HG02884 (cell line): ENCODE data around the gene SCN11A.

Source experiments
- ATAC-seq: cut with Tn5 transposase; IDR thresholded peaks from one replicate; pipeline ENCODE4 v1.9.1; 2021; ENCODE audit warnings: mild to moderate bottlenecking, moderate library complexity; ENCODE audit not compliant: unreplicated experiment

SCN11A gene

DNA sequence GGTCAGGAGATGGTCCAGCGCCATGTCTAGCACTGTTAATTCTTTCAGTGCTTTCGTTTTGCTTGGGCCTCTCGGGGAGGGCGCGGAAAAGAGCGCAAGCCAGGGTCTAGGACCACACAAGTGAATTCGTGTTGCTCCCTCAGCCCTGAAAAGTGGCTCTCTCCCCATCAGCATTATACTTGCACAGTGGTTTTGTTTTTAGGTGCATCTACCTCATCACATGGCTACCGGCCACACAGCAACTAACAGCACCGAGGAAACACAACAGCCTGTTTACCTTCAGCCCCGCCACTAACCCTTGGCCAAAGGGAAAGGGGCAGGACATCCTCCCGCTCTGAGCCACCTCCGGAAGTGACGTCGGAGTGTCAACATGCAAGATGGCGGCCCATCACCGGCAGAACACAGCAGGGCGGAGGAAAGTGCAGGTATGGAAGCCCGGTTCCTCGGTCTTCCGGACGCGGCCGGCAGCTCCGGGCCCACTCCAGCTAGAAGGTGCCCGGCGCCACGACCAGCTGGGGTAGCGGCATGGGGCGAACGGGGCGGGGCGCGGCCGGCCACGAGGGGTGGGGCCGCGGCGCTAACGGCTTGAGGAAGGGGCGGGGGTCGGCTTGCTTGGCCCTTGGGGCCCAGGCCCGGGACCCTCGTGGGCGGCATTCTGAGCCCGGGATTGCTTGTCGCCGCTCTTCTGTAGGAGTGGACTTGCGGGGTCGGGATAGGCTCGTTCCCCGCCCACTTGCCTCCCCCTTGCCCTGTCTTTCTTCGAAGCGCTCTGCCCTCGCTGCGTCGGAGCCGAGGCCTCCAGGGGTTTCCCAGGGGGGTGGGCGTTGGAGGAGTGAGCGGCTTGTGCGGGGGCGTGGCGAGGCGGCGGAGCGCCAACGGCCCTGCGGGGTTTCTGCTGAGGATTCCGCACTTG, at the start of gene SCN11A, which contains the start of gene WDR48:
SCN11A (minus strand) TSS at position 296 of the 913 bp plus-strand sequence. CDS start 101,582 bp downstream, outside the sequence.
WDR48 (plus strand) TSS at position 368 of the 913 bp plus-strand sequence; CDS start at position 378, 10 bp downstream.
- peak; percentile 98 for ATAC-seq

DNA sequence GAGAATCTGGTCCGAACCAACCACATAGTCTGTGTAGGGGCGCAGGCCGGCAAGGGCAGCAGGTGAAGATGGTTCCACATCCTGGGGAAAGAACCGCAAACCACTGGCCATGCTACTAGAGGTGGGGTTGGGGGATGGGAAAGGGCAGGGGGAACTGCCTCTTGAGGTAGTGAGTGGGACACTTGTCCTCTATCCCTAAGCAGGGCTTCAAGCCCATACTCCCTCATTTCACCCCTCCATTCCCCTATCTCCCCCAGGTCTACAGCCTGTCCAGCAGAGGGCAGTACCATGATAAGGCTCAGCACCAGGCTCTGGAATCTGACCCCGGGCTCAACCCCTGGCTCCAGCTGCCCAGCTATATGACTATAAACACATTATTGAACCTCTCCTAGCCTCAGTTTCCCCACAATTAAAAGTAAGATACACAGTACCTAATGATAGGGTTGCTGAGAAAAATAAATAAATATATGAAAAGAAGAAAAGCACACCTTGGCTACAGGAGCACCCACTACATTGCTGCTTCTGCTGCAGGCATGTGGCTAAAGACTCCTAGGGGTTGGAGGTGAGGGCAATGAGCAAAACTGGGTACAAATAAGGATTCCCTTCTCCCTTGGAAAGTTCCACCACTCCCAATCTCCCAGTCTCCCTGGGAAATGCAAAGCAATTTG, 49.4 kb upstream of the SCN11A start:
- no peak for ATAC-seq

DNA sequence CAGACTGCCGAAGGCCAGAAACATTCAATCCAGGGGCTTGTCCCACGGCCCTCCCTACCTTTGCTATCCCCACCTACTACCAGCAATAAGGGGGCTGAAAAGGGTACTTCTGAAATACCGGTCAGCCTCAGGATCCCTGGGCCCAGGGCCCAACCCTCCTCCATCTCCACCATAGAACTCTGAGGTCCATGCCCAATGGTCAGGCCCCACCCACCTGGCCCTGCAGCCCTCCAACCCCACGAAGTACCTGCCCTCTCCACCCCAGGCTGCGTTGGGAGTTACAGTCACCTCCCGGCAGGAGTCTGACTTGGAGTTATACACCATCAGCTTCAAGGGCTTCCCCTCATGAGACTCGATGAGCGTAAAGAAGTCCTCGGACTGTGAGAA, 48.7 kb upstream of the SCN11A start:
- no peak for ATAC-seq

DNA sequence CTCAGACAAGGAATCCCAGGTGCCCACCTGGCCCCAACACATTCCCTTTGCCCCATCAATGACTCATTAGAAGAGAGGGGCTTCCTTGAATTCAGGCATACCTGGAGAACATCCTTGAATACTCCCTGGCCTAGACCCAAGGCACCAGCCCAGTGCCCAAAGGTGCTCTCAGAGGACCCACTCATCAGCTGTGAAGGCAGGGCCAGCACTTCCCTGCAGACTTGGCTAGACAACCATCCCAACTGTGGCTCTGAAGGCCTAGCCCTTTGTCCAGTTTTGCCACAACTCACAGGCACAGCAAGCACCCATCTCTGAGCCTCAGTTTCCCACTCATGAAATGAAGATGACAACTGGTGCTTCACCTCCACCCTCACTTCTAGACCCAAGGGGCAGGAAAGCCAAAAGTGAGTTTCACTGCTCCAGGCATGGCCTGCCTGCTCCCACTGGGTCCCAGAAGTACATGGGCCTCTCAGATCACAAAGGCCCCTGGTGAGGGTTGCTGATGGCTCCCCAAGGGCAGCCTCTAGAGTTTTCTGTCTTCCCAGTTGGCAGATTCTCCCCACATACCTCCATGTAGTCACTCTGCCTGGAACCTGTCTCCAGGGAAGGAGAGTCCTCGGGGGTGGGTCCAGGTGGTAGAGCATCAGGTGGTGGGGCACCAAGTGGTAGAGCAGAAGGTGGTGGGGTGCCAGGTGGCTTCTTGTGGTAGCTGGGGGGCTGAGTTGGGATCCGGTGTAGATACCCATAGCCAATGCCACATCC, 48.2 kb upstream of the SCN11A start:
- no peak for ATAC-seq

DNA sequence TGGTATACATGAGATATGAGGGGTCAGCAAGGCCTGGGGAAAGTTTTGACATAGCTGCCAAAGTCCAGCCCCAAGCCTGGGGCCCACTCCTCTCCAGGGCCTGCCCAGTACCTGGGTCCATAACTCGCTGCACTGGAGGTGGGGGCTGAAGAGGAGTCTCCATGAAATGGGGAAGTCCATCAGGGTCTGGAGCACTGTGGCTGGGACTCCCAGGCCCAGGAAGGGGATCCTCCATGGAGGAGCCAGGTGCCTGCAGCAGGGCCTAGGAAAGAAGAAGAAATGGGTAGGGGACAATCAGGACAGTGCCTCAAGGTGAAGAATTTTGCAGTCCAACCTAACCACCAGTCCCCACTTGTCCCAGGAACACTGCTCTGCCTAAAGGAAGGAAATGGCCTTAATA, 47.5 kb upstream of the SCN11A start:
- ATAC-seq, result no peak

DNA sequence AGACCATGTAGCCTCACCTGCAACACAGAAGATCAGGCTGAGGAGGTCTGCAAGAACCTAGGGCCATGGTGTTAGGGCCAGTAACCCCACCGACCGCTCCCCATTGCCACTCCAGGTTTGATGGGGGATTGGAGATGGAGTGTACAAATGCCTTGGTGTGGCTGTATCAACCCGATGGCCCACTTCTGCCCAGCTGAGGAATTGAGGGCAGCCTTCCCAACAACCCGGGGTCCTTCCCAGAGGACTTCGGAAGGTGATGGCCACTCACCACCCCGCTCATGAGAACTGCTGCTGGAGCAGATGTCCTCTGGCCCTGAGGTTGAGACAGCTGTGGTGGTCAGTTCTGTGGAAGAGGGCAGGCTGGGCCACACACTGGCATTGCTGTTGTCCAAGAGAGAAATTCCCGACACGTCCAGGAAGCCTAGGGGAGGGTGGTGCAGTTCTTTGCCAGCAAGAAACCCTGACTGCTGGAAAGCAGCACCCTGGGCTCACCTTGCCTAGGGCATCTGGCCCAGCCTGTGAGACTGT, 46.8 kb upstream of the SCN11A start:
- no peak for ATAC-seq

DNA sequence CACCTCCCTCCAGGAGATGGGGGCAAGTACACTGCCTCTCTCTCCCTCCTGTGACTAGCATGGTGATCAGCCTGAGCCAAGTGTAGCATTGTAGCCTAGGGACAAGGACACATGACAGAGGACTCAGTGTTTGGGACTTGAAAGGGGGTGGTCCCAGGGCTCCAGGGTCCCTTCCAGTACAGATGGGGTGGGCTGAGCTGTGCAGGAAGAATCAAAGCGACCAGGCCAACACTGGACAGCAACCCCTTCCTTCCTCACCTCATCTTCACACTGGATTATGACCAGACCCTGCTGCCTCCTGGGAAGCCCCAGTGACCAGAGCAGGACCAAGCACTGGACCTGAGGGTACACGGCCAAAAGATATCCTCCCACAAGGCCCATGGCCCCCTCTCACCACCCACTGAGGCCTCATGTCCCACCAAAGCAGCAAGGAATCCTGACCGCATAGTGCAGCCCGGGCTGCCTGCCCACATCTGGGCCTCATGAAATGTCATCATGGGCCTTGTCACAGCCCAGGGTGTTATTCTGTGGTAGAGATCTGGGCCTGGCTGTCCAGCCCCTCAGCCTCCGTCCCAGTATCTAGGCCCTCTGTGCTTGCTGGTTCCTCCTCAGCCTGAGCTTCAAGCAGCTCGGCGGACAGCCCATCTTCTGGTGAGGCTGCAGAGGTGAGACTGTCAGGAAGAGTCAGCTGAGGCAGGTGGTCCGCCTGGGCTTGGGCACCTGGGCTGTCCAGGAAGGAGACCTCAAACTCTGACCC, 46.1 kb upstream of the SCN11A start:
- no peak for ATAC-seq

DNA sequence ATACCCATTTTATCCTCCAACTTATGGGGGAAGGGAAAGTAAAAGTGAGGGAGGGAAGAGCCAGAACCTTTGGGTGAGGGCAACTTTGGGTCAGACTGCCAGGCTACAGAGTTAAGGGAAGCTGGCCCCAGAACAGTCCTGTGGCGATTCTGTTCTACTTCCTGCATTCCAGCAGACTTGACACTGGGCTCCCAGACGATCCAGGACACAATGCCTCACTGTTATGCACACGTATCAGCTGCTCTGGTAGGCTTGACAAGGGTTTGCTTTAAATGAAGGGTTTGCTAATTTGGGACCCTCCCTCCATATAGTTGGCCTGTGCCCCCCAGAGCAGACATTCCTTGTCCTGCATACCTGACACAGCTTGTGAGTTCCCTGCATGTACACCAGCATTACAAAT, 45.0 kb upstream of the SCN11A start:
- no peak for ATAC-seq

DNA sequence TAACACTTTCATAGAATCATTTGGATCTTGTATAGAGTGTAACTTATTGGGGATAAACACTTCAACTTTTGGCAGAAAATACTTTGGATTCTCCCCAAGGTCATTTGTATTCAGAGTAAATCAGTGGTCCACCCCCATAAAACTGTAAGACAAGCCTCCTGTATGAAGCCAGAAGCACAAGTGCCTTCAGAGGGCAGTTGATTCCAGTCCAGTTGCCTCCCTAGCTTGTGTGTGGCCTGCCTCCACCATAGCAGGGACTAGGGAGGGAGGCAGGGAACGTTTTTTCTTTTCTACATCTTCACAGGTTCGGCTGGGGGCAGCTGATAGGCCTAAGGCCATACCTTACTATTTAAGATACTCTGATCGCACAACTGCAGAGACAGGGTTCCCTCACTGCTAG, 44.0 kb upstream of the SCN11A start:
- ATAC-seq, result no peak

DNA sequence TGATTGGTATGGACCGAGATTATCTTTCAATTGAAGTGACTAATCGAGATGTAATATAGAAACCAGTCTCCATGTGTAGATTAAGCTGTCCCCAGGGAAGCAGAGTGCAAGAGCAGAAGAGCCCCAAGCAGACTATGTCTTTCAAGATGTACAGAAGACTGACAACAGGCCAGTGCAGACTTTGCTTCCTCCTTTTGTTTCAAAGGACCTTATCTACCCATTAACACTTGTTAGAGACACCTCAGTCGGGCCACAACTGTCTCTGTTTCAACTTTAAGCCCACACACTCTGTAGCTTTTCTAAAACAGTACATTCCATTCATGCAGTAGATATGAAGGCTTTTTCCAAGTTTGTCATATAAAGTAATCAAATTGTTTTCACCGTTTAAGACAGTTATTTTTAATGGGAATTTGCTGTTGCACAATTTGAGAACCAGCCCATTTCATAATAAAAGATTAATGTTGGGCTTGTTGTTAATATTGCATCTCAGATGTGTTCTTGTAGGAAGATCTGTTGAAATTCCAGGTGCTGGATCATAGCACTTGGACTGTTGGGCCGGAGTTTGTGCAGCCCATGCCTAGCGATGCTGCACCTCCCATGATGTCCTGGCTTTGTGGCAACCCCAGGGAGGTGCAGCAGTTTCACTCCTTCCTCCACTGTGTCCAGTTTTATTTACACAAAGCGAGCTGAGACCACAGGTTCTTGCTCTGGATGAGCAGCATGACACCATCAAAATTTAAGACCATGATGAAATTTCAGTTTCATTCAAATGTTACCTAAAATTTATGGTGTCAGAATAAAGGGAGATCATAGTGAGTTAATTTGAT, 43.3 kb upstream of the SCN11A start:
- ATAC-seq, result no peak

DNA sequence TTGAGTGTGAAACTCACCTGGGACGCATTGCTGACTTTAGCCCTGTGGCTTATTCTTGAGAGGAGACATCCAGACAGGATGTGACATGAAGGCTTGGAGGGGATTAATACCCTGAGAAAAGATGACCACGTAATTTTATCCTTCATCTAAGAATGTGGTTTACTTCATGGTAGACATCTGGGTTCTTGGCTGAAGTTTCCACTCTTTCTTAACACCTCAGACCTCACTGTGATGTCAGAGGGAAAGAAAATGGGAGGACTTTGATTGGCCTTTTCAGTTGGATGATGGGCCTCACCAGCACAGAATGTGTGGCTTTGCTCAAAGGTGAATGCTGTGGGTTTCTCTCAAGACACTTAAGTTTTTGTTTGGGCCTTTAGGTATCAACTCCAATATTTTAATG, 39.2 kb upstream of the SCN11A start:
- no peak for ATAC-seq

DNA sequence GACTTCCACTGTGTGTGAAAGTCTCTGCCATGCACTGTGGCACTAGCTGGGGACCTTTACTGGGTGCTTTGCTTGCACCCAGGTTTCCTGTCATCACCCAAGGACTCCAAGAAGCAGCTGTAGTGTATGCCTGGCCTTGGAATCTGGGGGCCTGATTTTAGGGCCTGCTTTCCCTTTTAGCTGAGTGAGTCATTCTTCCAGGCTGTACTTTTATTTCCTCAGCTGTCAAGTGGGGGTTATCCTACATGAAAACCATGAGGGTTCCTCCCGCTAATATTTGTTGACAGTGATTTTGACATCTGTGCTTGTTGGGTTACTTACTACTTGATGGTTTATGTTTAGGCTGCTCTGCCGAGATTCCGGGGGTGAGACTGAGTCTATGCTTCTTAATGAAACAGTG, 37.1 kb upstream of the SCN11A start:
- no peak for ATAC-seq

DNA sequence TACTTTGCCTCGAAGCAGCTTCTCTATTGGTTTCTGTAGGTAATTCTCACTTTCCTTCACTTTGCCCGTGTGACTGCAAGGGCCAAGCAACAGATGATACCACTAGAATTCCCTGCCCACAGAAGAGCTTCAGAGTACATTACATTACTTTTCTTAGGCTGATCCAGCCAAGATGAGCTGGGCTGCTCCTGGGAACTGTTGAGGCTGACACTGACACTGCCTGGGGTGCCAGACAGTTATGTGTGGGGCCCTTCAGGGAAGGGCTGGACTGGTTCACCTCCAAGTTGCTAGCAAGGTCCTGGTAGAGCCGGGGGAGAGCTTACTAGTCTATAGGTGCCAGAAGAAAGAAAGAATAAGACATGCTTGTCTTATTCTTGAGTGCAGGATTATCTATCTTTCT, 36.7 kb upstream of the SCN11A start:
- no peak for ATAC-seq

DNA sequence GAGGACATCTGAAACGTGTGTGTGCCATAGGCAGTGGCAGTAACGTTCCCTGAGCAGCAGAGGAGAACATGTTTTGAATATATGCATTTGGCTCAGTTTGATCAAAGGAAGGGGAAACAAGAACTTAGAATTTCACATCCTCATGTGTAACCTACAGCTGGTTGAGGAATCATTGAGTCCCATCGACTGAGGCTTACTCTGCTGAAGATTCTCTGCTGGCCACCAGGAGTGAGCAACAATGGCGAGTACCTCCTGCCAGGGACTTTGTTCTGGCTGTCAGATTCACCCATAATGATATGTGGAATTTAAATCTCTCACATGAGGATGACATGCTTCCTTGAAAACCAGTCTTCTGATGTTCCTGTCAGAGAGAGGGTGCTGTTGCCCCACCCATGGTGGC, 34.4 kb upstream of the SCN11A start:
- no peak for ATAC-seq

DNA sequence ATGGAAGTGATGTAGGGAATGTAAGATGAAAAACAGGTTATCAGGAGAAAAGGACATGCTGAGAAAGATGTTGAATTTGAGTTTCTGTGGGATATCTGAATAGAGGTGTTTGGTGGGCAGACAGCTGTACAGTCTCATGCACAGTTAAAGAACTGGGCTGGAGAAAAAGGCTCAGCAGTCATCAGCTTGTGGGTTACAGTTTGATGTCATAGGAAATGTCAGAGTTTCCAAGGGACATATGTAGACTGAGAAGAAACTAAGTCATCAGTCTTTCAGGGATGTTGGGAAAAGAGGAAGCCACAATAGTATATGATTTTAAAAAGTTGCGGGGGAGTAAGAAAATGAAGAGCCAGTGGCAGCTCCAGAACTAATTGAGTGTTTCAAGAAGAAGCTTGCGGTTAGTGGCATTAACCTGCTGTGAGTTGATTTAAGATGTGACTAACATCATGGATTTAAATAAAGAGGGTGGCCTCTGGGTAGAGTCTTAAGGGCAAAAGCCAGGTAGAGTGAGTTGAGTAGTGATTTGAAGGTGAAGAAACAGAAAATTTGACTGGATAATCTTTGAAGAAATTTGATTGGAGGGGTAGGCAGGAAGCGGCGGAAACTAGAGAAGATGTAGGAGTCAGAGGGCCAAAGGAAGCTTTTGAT, 31.0 kb upstream of the SCN11A start:
- ATAC-seq, result no peak

DNA sequence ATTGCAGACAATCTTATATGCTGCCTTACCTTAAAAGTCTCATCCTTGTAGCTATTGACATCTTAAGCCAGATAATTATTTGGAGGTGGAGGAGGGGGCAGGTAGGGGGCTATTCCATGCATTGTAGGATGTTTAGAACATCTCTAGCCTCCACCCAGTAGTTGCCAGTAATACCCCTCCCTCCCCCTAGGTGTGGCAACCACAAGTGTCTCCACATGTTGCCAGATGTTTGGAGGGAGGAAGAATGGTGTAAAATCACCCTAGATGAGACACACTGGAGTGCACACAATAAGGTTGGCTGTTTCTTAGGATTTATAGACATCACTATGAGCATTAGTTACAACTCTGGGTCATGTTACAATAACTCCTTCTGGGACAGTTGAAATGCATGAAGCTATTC, 28.3 kb upstream of the SCN11A start:
- ATAC-seq, result no peak

DNA sequence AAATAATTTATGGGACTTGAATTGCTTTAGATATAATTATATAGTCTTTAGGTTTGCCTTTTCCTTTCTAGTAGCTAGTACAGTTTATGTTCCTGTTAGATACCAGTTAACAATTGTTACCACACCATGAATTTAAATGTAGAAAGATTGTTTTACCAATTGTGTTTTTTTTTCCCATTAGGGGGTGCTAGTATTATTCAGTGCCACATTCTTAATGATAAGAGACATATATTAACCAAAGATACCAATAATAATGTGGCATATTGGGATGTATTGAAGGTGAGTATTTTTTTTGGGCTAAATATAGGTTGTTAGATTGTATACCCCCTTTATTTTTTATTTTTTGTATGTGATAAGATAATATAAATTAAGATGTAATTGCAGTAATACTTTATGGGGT, 27.8 kb upstream of the SCN11A start:
- no peak for ATAC-seq

DNA sequence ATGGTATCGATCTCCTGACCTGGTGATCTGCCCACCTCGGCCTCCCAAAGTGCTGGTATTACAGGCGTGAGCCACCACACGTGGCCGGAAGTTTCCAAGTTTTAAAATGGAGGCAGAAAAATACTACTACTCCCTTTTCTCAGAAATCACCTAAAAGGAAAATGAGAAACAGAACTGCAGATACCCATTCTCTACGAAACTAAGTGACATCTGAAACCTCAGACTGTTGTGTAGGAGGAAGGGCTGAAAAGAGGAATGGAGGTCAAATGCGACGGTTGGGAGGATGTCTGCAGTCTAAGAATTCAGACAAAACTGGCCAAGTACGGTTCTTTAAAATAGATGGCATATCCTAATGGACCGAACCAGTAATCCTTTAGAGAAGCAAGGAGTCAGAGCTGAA, 24.2 kb upstream of the SCN11A start:
- ATAC-seq, result no peak

DNA sequence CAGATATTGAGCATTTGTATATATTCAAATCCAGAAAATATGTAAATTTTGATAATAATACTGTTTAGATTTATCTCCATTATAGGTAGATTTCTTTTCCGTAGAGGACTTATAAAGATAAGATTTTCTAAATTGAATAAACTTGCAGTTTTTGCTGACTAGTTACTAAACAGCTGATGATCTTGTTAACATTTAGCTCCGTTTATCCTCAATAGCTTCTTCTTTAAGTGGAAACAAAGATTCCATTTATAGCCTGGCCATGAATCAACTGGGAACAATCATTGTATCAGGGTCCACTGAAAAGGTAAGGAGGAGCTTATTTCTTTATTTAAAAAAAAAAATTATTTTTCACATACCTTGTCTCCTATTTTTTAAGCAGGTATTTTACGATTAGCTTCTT, 16.8 kb upstream of the SCN11A start:
- no peak for ATAC-seq
